ENCODE data around the gene TEDC2.

TEDC2 gene

DNA sequence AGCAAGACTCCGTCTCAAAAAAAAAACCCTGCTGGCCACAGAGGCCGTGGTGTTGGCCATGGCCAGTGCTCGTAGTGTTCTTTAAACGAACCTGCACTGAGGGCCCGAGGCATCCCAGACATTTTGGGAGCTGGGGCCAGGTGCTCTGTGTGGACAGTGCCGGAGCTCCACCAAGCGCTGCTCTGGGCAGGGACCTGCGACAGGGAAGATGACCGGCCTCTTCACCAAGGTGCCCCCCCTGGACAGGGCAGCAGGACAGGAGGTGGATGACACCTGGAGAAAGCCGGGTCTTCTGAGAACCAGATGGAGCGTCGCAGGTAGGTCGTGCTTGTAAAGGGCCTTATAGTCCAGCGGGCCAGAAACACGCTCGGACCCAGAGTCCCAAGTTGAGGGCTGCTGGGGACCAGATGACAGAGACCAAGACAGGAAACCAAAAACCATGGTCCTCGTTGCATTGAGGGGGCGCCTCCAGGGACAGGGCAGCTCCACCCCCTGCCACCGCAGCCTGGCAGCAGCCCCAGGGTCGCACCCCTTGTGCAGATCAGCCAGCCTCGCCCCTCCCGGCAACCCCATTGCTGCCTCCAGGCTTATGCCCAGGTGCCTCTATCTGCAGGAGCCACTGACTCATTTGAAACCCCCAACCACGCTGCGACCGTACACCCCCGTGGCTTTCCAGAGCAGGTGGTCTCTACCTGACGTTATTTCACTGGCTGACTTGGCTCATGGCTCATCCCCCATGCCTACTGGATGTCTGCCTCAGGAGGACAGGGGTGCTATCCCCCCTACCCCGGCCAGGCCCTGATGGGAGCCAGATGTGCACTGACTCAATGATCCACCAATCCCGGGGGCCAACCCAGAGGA is 7.0 kb downstream of the TEDC2 start:
- DNase-seq (ENCODE audit: low spot score): no peak

DNA sequence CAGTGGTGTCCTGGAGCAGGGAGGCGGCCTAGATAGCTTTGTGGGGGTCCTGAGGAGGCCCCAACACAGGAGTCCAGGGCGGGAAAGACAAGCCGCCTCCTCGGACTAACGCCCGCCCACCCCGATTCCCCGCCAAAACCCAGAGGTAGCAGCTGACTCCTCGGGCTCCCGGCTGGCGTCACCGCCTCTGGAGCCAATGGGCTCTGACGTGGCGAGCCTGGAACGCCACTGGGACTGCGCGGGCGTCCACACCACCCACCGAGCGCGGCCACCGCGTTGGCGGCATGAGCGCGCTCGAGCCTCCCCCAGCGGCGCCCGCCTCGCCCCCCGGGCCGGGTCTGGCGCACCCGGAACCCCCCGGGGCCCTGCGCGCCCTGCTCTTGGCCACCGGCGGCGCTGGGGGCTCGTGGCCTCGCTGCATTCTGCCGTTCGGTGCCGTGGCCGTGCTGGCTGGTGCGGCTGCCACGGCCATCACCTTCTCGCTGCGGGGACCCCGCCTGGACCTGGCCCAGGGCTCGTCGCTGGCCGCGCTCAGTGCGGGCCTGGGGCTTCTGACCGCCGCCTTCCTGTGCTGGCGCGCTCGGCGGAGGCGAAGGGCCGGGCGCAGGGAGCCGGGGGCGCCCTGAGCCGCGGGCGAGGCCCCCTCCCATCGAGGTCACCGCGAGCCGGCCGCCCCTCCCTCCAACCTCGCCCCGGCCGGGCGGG is 7.8 kb downstream of the TEDC2 start:
- DNase-seq (ENCODE audit: low spot score): peak; percentile 29

DNA sequence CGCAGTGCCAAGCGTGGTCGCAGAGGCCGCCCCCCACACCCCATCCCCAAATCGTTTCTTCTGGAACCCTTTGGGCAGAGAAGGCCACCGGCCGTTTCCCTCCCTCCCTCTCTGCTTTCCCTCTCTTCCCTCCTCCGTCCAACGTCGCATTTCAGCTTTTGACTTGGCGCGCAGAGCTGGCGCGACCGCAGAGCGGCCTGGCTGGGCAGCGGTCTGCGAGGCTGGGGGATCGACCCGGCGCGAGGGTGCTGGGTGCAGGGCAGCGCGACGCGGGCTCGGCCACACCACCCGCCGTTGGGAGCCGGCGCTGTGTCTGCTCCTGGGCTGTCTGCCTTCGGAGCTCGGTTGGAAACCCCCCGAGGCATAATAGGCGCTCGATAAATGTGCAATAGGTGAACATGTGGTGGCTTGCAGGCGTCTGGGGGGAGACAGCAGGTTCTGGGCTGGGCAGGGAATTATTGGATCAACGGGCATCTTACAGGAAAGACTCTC is 8.4 kb downstream of the TEDC2 start:
- DNase-seq (ENCODE audit: low spot score): no peak

DNA sequence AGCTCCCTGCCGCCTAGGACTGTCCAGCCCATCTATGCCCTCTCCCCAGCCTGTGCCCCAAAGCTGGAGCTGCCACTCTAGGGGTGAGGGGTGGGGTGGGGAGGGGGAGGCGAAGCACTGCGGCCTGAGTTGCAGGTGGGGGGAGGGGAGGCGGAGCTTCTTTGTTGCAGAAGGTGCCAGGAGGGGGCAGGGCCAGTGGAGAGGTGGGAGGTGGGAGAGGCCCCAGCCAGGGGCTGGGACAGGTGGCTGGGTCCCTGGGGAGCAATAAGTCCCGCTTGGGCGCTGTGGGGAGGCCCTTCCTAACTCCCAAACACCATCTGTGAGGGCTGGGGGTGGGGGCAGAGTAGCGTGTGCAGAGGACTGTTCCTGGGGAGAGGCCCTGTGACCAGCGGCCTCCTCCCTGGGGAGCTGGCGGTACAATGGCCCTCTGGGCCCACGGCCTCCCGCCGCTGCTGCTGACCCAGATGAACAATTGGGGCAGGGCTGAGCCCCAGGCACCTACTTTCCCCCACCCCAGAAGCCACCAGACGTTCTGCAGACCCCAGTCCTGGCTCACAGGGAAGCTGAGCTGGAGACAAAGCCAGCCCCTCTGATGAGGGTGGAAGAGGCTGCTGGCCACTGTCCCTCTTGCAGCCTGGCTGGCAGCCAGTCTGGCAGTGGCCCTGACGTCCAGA is 9.0 kb downstream of the TEDC2 start:
- DNase-seq (ENCODE audit: low spot score): no peak

DNA sequence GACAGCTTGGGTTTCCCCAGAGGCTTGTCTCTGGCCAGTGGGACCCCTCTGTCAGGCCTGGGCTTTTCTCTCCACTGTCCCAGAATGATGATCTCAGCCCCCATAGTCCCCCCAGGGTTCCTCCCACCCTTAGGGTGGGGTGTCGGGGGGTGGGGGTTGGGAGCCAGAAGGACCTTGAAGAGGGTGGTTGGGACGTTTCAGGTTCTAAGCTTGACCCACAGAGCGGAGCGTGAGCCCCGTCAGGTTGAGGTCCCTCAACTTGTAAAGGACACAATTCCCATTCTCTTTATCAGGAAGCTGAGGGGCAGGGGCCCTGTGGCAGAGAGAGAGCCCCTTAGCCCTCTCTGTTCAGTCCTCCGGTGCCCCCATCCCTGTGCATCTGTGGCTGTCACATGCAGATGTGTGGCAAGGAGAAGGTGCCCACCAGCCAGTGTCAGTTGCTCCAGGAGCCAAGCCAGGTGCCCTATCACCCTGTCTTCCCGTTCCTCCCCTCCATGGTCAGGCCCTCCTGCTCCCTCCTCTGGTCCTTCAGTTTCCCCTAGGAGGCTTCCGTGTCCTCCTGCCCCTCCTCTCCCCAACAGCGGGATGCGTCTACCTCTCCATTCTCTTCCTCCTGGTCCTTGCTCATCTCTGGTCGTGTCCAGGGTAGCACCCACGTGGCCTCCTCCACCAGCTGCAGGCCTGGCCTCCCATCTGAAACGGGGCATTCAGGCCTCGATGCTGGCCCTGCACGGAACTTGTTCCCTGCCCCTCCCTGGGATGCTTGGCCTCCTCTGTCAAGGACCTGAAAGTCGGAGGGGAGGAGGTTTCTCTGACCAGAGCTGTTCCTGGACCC is 9.7 kb downstream of the TEDC2 start:
- DNase-seq (ENCODE audit: low spot score): no peak

DNA sequence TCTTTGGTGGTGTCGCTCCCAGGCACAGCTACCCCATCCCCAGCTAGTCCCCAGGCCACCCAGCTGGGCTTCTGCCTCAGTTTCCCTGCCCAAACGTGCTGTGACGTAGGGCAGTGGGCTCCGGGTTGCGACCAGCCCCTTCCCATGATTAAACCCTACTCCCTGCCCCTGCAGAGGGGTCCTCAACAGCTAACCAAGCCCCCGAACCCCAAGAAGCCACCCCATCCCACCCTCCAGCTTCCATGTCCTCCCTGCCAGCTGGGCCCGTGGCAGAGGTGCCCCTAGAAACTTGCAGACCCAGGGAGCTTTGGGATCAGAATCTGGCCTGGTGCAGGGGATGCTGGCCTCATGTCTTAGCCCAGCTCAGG is 10.3 kb downstream of the TEDC2 start:
- no peak for DNase-seq (ENCODE audit: low spot score)

DNA sequence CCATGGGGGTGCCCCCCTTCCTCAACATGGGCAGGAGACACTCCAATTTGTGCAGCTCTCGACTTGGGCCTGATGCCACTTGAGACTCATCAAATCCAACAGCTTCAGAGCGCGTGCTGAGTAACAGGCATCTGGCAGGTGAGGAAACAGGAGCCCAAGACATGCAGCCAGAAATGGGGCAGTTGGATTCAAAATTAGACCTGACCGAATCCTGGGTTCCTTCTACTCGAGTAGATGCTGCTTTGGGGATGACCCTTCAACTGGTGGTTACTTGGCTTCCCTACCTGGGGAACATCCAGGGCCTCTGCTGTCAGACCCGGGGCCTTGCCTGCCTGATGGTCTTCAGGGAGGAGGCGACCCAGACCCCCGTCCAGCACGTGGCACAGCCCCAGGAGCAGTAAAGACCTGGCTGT is 10.7 kb downstream of the TEDC2 start:
- no peak for DNase-seq (ENCODE audit: low spot score)

DNA sequence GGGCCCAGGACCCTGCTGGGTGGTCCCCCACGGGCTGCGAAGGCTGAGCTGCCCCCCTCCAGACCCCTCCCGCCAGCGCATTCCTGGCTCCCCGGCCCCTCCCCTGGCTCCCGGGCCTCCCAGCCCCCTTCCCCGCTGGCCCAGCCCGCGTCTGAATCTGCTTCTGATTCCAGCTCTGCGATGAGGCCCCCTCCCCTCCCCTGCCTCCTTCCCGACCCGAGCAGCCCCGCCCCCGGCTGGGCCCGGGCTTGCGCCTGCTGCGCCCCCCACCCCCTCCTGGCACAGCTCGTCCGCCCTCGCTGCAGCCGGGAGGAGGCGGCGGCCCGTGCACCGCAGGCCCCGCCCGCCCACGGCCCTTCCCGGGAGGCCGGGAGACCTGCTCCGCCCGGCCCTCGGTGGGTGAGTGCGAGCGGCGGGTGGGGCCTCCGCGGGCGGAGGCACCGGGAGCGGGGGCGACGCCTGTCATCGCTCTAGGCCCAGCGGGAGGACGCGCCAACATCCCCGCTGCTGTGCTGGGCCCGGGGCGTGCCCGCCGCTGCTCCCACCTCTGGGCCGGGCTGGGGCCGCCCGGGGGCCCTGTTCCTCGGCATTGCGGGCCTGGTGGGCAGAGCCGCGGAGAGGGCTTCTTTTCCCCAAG is 11.2 kb downstream of the TEDC2 start, which contains the start of gene NTN3:
Gene NTN3 (plus strand): TSS at position 282 of the 637 bp plus-strand sequence. CDS start 405 bp downstream, outside the sequence.
- DNase-seq (ENCODE audit: low spot score): no peak

DNA sequence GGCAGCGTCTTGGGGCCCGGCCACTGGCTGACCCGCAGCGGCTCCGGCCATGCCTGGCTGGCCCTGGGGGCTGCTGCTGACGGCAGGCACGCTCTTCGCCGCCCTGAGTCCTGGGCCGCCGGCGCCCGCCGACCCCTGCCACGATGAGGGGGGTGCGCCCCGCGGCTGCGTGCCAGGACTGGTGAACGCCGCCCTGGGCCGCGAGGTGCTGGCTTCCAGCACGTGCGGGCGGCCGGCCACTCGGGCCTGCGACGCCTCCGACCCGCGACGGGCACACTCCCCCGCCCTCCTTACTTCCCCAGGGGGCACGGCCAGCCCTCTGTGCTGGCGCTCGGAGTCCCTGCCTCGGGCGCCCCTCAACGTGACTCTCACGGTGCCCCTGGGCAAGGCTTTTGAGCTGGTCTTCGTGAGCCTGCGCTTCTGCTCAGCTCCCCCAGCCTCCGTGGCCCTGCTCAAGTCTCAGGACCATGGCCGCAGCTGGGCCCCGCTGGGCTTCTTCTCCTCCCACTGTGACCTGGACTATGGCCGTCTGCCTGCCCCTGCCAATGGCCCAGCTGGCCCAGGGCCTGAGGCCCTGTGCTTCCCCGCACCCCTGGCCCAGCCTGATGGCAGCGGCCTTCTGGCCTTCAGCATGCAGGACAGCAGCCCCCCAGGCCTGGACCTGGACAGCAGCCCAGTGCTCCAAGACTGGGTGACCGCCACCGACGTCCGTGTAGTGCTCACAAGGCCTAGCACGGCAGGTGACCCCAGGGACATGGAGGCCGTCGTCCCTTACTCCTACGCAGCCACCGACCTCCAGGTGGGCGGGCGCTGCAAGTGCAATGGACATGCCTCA is 12.0 kb downstream of the TEDC2 start:
- no peak for DNase-seq (ENCODE audit: low spot score)

DNA sequence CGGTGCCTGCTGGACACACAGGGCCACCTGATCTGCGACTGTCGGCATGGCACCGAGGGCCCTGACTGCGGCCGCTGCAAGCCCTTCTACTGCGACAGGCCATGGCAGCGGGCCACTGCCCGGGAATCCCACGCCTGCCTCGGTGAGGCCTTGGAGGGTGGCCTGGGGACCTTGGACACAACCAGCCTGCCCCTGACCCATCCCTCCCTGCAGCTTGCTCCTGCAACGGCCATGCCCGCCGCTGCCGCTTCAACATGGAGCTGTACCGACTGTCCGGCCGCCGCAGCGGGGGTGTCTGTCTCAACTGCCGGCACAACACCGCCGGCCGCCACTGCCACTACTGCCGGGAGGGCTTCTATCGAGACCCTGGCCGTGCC is 12.6 kb downstream of the TEDC2 start:
- DNase-seq (ENCODE audit: low spot score): no peak

DNA sequence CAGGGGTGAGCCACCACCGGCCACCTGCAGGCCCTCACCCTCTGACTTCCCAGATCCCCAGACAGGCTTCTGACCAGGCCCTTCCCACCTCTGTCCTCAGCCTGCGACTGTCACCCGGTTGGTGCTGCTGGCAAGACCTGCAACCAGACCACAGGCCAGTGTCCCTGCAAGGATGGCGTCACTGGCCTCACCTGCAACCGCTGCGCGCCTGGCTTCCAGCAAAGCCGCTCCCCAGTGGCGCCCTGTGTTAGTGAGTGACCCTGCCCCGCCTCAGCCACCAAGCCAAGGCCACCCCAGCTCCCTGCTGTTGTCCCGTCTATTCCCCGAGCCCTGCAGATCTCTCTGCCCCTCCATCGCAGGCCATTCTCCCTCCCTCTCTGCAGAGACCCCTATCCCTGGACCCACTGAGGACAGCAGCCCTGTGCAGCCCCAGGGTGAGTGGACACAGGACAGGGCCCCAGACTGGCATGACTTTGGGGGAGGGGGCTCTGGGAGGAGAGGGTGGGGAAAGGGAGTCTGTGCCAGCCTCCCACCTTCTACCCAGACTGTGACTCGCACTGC is 13.1 kb downstream of the TEDC2 start:
- no peak for DNase-seq (ENCODE audit: low spot score)

DNA sequence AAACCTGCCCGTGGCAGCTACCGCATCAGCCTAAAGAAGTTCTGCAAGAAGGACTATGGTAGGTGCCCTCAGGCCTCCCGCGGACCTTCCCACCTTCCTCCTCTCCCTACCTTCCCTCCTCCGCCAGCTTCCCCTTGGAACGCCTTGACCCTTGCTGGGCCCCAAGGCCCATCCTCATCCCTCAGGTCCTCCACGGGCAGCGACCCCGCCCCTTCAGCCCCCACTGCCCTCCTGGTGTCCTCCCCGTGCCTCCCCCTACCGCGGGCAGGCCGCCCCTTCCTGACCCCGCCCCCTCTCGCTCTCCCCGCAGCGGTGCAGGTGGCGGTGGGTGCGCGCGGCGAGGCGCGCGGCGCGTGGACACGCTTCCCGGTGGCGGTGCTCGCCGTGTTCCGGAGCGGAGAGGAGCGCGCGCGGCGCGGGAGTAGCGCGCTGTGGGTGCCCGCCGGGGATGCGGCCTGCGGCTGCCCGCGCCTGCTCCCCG is 13.6 kb downstream of the TEDC2 start:
- no peak for DNase-seq (ENCODE audit: low spot score)

DNA sequence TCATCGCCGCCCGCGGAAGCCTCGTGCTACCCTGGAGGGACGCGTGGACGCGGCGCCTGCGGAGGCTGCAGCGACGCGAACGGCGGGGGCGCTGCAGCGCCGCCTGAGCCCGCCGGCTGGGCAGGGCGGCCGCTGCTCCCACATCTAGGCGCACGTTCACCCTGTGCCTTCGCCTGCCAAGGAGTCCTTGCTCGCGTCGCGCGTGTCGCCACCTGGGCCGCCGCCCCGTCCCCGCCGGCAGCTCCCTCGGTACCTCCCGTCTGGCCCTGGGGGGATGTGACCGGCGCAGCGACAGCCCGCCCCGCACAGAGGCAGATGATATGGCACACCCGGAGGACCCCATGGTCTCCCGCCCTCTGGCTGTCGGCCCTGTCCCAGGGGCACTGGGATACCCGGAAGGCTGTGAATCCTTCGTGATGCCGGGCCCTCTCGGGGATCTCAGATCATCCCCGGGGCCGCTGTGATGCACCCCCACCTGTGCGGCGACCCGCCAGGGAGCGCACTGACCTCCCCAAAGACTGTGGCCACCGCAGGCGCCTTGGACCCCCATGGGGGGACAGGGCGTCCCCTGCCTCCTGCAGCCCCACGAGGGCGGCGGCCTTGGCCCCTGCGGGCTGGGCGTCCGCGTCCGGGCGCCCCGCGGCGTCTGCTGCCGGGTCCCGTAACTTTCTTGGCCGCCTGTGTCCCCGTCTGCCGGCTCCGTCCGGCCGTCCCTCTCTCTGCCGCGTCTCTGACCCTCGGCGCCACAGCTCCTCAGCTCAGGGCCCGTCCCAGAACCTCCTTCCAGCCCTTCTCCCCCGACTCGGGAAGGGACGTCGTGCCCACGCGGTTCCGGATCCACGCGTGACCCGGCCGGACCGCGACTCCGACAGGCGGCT is 14.3 kb downstream of the TEDC2 start:
- DNase-seq (ENCODE audit: low spot score): peak; percentile 58

DNA sequence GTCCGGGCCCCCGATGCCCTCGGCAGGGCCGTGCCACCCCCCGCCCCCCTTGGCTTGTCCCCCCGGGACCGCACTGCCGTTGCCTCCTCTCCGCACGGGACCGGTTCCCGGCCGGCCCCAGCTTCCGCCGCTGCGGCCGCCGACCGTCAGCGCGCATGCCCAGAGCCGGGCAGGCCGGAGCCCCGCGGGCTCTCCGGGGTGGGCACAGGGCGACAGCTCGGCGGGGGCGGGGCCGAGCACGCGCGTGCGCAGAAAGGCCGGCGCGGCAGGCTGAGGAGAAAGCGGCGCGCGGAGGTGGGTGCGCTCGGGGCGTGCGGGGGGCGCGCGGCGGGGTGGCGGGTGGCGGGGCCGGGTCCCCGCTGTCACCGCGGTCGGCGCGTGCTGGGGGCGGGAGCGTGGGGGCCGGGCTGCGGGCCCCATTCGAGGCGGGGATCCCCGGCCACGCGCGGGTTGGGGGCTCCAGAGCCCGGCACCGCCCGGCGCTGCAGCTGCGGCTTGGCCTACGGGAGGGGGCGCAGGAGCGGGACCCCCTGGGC is 15.0 kb downstream of the TEDC2 start, which contains the start of gene TBC1D24:
Gene TBC1D24 (plus strand): TSS at position 251 of the 536 bp plus-strand sequence. CDS start 21,022 bp downstream, outside the sequence.
- DNase-seq (ENCODE audit: low spot score): peak; percentile 84

DNA sequence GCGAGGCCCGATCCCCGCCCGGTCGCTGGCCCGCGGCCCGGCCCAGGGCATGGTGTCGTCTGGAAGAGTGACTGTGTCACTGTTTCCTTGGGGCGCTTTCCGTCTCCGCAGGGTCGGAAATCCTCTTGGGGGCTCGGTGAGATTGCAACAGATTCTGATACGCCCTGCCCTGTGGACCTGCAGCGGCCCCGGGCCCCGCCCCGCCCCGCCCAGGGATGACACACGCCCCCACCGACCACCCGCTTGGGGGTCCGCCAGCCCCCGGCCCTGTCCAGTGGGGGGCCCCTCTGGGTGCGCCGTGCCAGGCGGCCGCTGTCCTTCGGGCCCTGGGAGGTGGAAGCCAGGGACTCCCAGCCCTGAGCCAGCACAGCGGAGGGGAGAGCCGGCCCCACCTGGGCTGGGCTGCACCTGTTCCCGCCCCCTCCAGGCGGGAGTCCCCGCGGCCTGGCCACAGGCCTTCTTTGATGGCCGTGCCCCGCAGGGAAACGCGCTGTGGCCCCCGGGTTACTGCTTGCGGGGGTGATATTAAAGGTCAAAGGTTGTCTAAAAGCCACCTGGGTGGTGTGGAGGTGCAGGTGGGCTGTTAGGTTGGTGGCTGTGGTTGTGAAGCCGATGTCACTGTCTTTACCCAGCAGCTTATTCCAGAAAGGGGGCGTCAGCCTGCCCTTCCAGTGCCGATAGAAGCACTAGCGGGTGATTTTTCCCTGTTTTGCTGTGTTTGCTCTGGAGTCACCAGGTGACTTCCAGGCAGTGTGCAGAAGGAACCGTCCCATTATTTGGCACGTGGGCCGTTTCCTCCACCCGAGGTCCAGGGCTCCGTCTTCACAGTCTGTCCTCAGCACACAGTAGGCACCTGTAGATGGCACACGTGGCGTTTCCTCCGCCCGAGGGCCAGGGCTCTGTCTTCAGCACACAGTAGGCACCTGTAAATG is 15.8 kb downstream of the TEDC2 start:
- DNase-seq (ENCODE audit: low spot score): no peak

DNA sequence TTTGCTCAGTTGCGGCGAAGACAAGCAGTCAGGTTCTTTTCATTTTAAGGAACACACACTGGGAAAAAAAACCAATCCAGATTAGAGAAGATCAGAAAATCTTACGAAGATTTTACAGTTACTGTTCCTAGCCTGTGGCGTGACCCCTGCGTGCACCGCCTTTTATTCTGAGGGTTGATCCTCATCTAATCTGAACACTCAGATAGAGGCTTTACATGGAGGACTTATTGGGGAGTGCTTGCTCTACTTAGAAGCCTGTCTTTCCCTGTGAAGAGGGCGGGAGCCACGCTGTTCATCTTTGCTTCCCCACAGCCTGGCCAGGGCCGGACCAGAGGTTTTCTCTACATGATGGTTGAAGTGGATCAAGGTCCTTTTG is 16.4 kb downstream of the TEDC2 start:
- no peak for DNase-seq (ENCODE audit: low spot score)

DNA sequence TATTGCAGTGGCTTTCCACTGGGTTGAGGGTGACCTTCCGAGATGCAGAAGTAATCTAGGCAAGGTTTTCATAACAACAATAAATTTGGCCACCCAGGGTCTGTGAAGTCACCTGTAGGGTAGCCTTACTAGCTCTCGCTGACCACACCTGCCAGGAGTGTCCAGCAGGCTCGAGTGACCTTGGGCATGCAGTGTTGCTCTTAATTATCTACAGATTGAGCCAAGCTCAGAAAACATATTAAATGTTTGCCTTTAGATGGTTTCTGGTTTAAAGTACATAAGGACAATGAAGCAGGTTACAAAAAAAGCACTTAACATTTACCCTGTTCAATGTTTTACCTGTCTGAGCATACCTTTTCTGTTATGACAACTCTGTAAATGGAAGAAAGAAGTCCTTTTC is 16.8 kb downstream of the TEDC2 start:
- no peak for DNase-seq (ENCODE audit: low spot score)

Data from kidney capillary endothelial cell (primary cell).